ENCODE results near the gene VASH2. TPM values are rescaled to one million over a fixed set of nuclear protein-coding genes. Genes with fewer than 3 reads are reported as not detected.

The VASH2 gene
- total RNA-seq, 1 donor from 2014 or later, result 1.2 TPM

GRCh38 chr1:212949771-212950170 lies 570 bp upstream of the VASH2 start:
- DNase-seq, result no peak
- Histone ChIP-seq H3K27ac (replicated peaks) (no peak overlapping the region), H3K9me3 (replicated peaks) (no peaks in the 10 kb centered on the region), H3K36me3 (no peaks in the 10 kb centered on the region), H3K4me1 (peaks cover 26% of the 10 kb centered on the region), H3K4me3 (peak overlapping the region; percentile 75), H3K27me3 (ENCODE audit: low read depth) (peaks cover 58% of the 10 kb centered on the region)
- no peak for TF ChIP-seq CTCF (IDR thresholded peaks at IDR 0.05; ENCODE audit: borderline replicate concordance)
- intact Hi-C loops (cut with micrococcal nuclease), result no loop called here

GRCh38 chr1:212951126-212951946 lies 995 bp downstream of the VASH2 start:
- Histone ChIP-seq H3K27me3 (ENCODE audit: low read depth) (peaks cover 70% of the 10 kb centered on the region), H3K27ac (replicated peaks) (no peak overlapping the region), H3K4me1 (peaks cover 26% of the 10 kb centered on the region), H3K9me3 (replicated peaks) (no peaks in the 10 kb centered on the region), H3K4me3 (peak overlapping the region; percentile 75), H3K36me3 (no peaks in the 10 kb centered on the region)
- DNase-seq, result no peak
- TF ChIP-seq CTCF (IDR thresholded peaks at IDR 0.05; ENCODE audit: borderline replicate concordance), result no peak
- intact Hi-C loops (cut with micrococcal nuclease), result no loop called here

GRCh38 chr1:212951947-212952640 lies 1.8 kb downstream of the VASH2 start:
- peak overlapping the region; percentile 75 for H3K4me3 ChIP-seq
- intact Hi-C loops (cut with micrococcal nuclease), result no loop called here
- no peak overlapping the region for H3K27ac ChIP-seq (replicated peaks)

GRCh38 chr1:212952641-212952976 lies 2.3 kb downstream of the VASH2 start:
- DNase-seq, result no peak
- no peak overlapping the region for H3K27ac ChIP-seq (replicated peaks)
- no peaks in the 10 kb centered on the region for H3K9me3 ChIP-seq (replicated peaks)
- H3K4me1 ChIP-seq, result peaks cover 26% of the 10 kb centered on the region
- TF ChIP-seq CTCF (IDR thresholded peaks at IDR 0.05; ENCODE audit: borderline replicate concordance), result no peak
- no peaks in the 10 kb centered on the region for H3K36me3 ChIP-seq
- intact Hi-C loops (cut with micrococcal nuclease), result no loop called here
- H3K4me3 ChIP-seq, result peak overlapping the region; percentile 75
- peaks cover 72% of the 10 kb centered on the region for H3K27me3 ChIP-seq (ENCODE audit: low read depth)

More at GRCh38 chr1:212951947-212952640, 1.8 kb downstream of the VASH2 start:
- Histone ChIP-seq H3K4me1 (peaks cover 26% of the 10 kb centered on the region), H3K27me3 (ENCODE audit: low read depth) (peaks cover 73% of the 10 kb centered on the region), H3K9me3 (replicated peaks) (no peaks in the 10 kb centered on the region), H3K36me3 (no peaks in the 10 kb centered on the region)
- no peak for TF ChIP-seq CTCF (IDR thresholded peaks at IDR 0.05; ENCODE audit: borderline replicate concordance)
- no peak for DNase-seq

GRCh38 chr1:212953321-212953720 lies 3.0 kb downstream of the VASH2 start:
- no peaks in the 10 kb centered on the region for H3K36me3 ChIP-seq
- peaks cover 73% of the 10 kb centered on the region for H3K27me3 ChIP-seq (ENCODE audit: low read depth)
- H3K9me3 ChIP-seq (replicated peaks), result no peaks in the 10 kb centered on the region
- TF ChIP-seq CTCF (IDR thresholded peaks at IDR 0.05; ENCODE audit: borderline replicate concordance), result no peak
- no peak for DNase-seq
- no peak overlapping the region for H3K4me3 ChIP-seq
- H3K27ac ChIP-seq (replicated peaks), result no peak overlapping the region
- intact Hi-C loops (cut with micrococcal nuclease), result no loop called here
- H3K4me1 ChIP-seq, result peaks cover 26% of the 10 kb centered on the region

Measured in left ventricle myocardium inferior (tissue), 1 donor.